GM12865 (cell line): ENCODE data around the gene ARL3.
A peak's percentile ranks its signal among the peaks of the same experiment; 100 is the strongest.

Source experiments
- DNase-seq: peaks from one replicate; pipeline ENCODE4 v3.0.0; 2010; ENCODE audit warnings: low read depth
- H3K4me3 ChIP-seq: 2 replicates; pipeline ENCODE4 v1.5.1; 2011; ENCODE audit warnings: mild to moderate bottlenecking, low read depth, low read length, control low read depth
- CTCF ChIP-seq: IDR thresholded peaks from 2 replicates; pipeline ENCODE4 v1.5.1; 2011; ENCODE audit warnings: low read length, control low read depth, low read depth, inconsistent platforms; ENCODE audit not compliant: insufficient read depth; ENCODE audit errors: missing control alignments

Gene ARL3

GRCh38 chr10:102678068-102678400, 36.2 kb downstream of the ARL3 start:
- TF ChIP-seq CTCF, result no peak
- H3K4me3 ChIP-seq, result no peak overlapping the region
- DNase-seq, result no peak

- no peak for TF ChIP-seq CTCF
- no peak overlapping the region for H3K4me3 ChIP-seq
- no peak for DNase-seq
Measured at GRCh38 chr10:102677331-102678067, 36.7 kb downstream of the ARL3 start.

DNA sequence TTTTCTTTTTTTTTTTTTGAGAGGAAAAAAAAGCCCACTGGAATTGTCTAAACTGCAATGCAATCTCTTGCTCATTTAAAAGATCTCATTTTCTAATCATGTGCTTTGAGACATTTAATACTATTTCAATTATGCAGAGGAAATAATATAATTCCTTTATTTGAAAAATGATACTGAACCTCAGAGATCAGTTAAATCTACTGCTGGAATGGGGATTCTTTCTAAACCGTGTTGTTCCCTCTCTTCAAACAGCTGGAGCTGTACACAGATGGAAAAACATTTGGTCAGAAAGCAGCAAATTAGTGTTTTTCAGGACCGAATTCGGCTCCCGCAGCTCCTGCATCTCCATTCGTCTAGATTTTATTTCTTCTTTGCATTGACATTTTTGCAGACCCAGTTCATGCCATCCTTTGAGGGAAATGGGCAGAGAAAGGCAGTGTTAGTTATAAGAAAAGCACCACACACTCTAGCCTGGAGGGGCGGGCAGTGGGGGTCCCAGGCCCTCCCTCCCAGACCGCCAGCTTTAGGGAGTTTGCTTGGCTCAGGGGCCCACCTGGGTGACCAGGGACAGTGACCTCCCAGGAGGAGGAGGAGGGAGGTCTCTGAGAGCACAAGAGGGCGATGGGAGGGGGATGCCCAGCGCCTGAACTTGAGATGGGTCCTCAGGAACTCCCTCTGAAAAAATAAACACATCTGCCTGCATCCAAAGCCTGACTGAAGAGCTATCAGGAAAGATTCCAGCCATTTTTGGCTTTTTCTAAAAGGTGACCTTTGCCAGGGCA, 37.5 kb downstream of the ARL3 start:
- DNase-seq, result no peak
- H3K4me3 ChIP-seq, result no peak overlapping the region
- TF ChIP-seq CTCF, result no peak

GRCh38 chr10:102675666-102676533, 38.3 kb downstream of the ARL3 start:
- DNase-seq, result peak; percentile 63
- H3K4me3 ChIP-seq, result no peak overlapping the region
- TF ChIP-seq CTCF, result no peak

DNA sequence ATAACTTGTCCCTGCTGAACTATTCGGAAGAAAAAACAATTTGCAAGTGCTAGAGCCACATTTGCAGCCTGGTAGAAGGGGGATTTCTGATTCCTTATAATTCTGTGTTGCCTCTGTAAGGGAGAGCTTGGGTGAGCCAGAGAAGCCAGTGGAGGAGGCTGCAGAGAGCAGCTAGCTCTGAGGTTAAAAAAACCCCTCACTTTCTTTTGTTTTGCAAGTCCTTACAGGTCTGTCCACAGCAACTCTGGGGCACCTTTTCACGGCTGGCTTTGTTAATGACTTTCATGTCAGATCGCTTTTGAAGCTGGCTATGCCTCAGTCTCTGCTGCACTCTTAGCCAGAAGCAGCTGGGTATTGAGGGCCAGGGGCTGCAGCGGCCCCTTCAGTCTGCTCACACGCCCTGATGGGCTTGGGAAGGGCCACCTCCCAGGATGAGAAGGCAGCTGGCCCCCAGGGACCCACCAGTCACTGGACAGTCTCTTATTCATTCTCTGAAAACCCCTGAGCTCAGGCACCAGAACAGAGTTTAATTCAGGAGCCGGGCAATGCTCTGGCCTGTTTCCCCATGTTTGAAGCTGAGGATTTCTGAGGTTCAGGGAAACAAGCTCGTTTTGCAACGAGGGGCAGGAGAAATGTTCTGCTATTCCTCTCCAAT, 39.1 kb downstream of the ARL3 start:
- TF ChIP-seq CTCF, result no peak
- DNase-seq, result peak; percentile 39
- no peak overlapping the region for H3K4me3 ChIP-seq

- DNase-seq, result no peak
- no peak overlapping the region for H3K4me3 ChIP-seq
- no peak for TF ChIP-seq CTCF
Measured at GRCh38 chr10:102674566-102674965, 39.6 kb downstream of the ARL3 start.
